Measurements from ENCODE around the gene ODC1. TPM values are rescaled to one million over a fixed set of nuclear protein-coding genes. Genes with fewer than 3 reads are reported as not detected.

Gene ODC1
- total RNA-seq, 1 experiment from 2014 or later = 231 TPM

- Histone ChIP-seq H3K4me3 (replicated peaks in 1 of 2; ENCODE audit: low read depth in 1 of 2, low read length in 2 of 2) (no peak overlapping the region), H3K36me3 (ENCODE audit: control insufficient read depth in 1 of 2, insufficient read depth in 2 of 2, low read length in 2 of 2) (peaks cover 2 to 17% of the 10 kb centered on the region in 2 experiments; a peak in 2 of 4 replicates), H3K4me2 (ENCODE audit: low read length) (no peak overlapping the region), H3K9ac (ENCODE audit: low read length) (no peak overlapping the region), H3K4me1 (ENCODE audit: control insufficient read depth in 1 of 2, insufficient read depth in 2 of 2, low read length in 2 of 2) (peaks cover 5 to 14% of the 10 kb centered on the region in 2 experiments; a peak in 3 of 4 replicates), H4K20me1 (ENCODE audit: insufficient read depth) (no peaks in the 10 kb centered on the region), H3K27me3 (ENCODE audit: insufficient read depth, low read length) (no peaks in the 10 kb centered on the region), H2AFZ (ENCODE audit: low read depth, low read length, poor library complexity, severe bottlenecking) (no peak overlapping the region), H3K79me2 (ENCODE audit: insufficient read depth, low read length) (peaks cover 21% of the 10 kb centered on the region; the same call in 1 of the 2 replicates), H3K9me2 (ENCODE audit: insufficient read depth) (no peaks in the 10 kb centered on the region), H3K27ac (ENCODE audit: low read depth, low read length) (no peak overlapping the region), H3K9me3 (ENCODE audit: control insufficient read depth in 1 of 2, insufficient read depth in 1 of 2, low read depth in 1 of 2, low read length in 2 of 2) (no peaks in the 10 kb centered on the region)
- no peak for DNase-seq (ENCODE audit: low read depth, low spot score)
- ChIA-PET CTCF (no interaction called here), POLR2A (no interaction called here), RAD21 (ENCODE audit: low non-redundant PET in 1 of 2, low total read pairs in 2 of 2, uncharacterized antibody in 2 of 2, unreplicated experiment in 2 of 2) (no interaction called here)
- no peak for ATAC-seq
- TF ChIP-seq RAD21 (IDR thresholded peaks at IDR 0.05; ENCODE audit: low read depth) = no peak
- intact Hi-C loops (cut with micrococcal nuclease) = no loop called here
- no TSS peak for BruUV-seq (replicated peaks)
Measured at GRCh38 chr2:10419553-10420257, 28.4 kb downstream of the ODC1 start.

GRCh38 chr2:10417551-10418335 lies 30.4 kb downstream of the ODC1 start:
- no TSS peak for BruUV-seq (replicated peaks)
- H3K36me3 ChIP-seq (ENCODE audit: control insufficient read depth in 1 of 2, insufficient read depth in 2 of 2, low read length in 2 of 2) = peaks cover 2 to 9% of the 10 kb centered on the region in 2 experiments; a peak in 1 of 4 replicates
- RAD21 ChIA-PET (ENCODE audit: low non-redundant PET in 1 of 2, low total read pairs in 2 of 2, uncharacterized antibody in 2 of 2, unreplicated experiment in 2 of 2) = interaction anchor here in 1 of 2 experiments (0.6 kb wide), 2 partner anchors 85 to 232 kb away, joined by 3 read pairs; no protein-coding TSS in a partner anchor
- DNase-seq (ENCODE audit: low read depth, low spot score) (no peak), ATAC-seq (peak; percentile 57)
- H3K79me2 ChIP-seq (ENCODE audit: insufficient read depth, low read length) = peaks cover 21% of the 10 kb centered on the region; the same call in 1 of the 2 replicates
- POLR2A ChIA-PET = interaction anchor here (1.7 kb wide), 1 partner anchor 9 kb away, joined by 6 read pairs; no protein-coding TSS in a partner anchor
- no peaks in the 10 kb centered on the region for H3K9me2 ChIP-seq (ENCODE audit: insufficient read depth)
- H3K4me1 ChIP-seq (ENCODE audit: control insufficient read depth in 1 of 2, insufficient read depth in 2 of 2, low read length in 2 of 2) = peaks cover 19 to 33% of the 10 kb centered on the region in 2 experiments
- intact Hi-C loops (cut with micrococcal nuclease) = no loop called here
- TF ChIP-seq RAD21 (IDR thresholded peaks at IDR 0.05; ENCODE audit: low read depth) (no peak), MAX (IDR thresholded peaks at IDR 0.05) (no peak)
- no peak overlapping the region for H3K4me3 ChIP-seq (replicated peaks in 1 of 2; ENCODE audit: low read depth in 1 of 2, low read length in 2 of 2)
- no peak overlapping the region for H2AFZ ChIP-seq (ENCODE audit: low read depth, low read length, poor library complexity, severe bottlenecking)
- H3K9me3 ChIP-seq (ENCODE audit: control insufficient read depth in 1 of 2, insufficient read depth in 1 of 2, low read depth in 1 of 2, low read length in 2 of 2) = no peaks in the 10 kb centered on the region
- H4K20me1 ChIP-seq (ENCODE audit: insufficient read depth) = no peaks in the 10 kb centered on the region
- peak overlapping the region; percentile 46 for H3K4me2 ChIP-seq (ENCODE audit: low read length)
- CTCF ChIA-PET = interaction anchor here (2.1 kb wide), 1 partner anchor 17 kb away, joined by 5 read pairs; no protein-coding TSS in a partner anchor
- H3K27ac ChIP-seq (ENCODE audit: low read depth, low read length) = no peak overlapping the region
- H3K27me3 ChIP-seq (ENCODE audit: insufficient read depth, low read length) = no peaks in the 10 kb centered on the region
- H3K9ac ChIP-seq (ENCODE audit: low read length) = no peak overlapping the region
